K562 (cell line): ENCODE measurements around the gene ITPRIP. TPM values are rescaled to one million over a fixed set of nuclear protein-coding genes. Genes with fewer than 3 reads are reported as not detected.

Experiments
- ATAC-seq: fragments of 200-7000 bp; cut with Tn5 transposase; 3 replicates; pipeline ENCODE4 v1.9.1; 2020; ENCODE audit warnings: moderate library complexity
- BruUV-seq: library from RNA; stranded (reverse); fragments of 400-500 nt; replicated peaks from 2 replicates; lab custom pipeline; 2021; lab: Mats Ljungman, UMichigan
- CTCF ChIA-PET: fragments of 300-600 bp; formaldehyde crosslinking; extraction: SDS; loops from one replicate; lab custom pipeline; 2021; ENCODE audit warnings: low intra/inter-chr PET ratio; lab: Yijun Ruan, JAX
- POLR2A ChIA-PET: fragments of 300-600, 350-650 bp; sonication (Branson Sonifier 250); formaldehyde crosslinking; extraction: SDS; loops from one replicate; lab custom pipeline; 2021; ENCODE audit warnings: antibody characterized with exemption, inconsistent platforms; lab: Yijun Ruan, JAX
- DNase-seq, 4 experiments: peaks; one replicate each; pipeline versions ENCODE4 v3.0.0 to v3.0.0-alpha.2; 2011 to 2018; ENCODE audit warnings: low spot score in 3 of 4, mixed read lengths in 3 of 4; ENCODE audit errors: extremely low read depth in 1 of 4
- FAIRE-seq: peaks from 2 replicates; lab custom pipeline; 2011; peaks lifted over from hg19 to GRCh38; lab: Jason Lieb, UNC
- H2AFZ ChIP-seq: 2 replicates; pipeline ENCODE4 v1.6.0; 2011; ENCODE audit warnings: low read depth, low read length, control low read depth, inconsistent platforms
- H3K27ac ChIP-seq: fragments of 200-600 bp; 3 replicates; pipeline ENCODE4 v1.8.0; 2011; ENCODE audit warnings: low read depth, mild to moderate bottlenecking, control low read depth, inconsistent platforms, low read length, moderate library complexity, mixed read lengths; ENCODE audit errors: extremely low read depth
- H3K27me3 ChIP-seq, 2 experiments: fragments of 300-600 bp in 1 of 2; 2 replicates in 1 of 2; 3 replicates in 1 of 2; pipeline versions ENCODE4 v1.6.0 to v1.8.0; 2011; ENCODE audit warnings: inconsistent platforms in 2 of 2, low read length in 2 of 2, mild to moderate bottlenecking in 1 of 2, mixed read lengths in 1 of 2, moderate library complexity in 1 of 2; ENCODE audit not compliant: control insufficient read depth in 2 of 2, insufficient read depth in 2 of 2
- H3K36me3 ChIP-seq: fragments of 300-600 bp; 3 replicates; pipeline ENCODE4 v1.8.0; 2011; ENCODE audit warnings: mild to moderate bottlenecking, low read length, inconsistent platforms; ENCODE audit not compliant: control insufficient read depth, insufficient read depth
- H3K4me1 ChIP-seq, 2 experiments: fragments of 200-600 bp in 1 of 2; replicated peaks in 1 of 2; 2 replicates in 1 of 2; 3 replicates in 1 of 2; pipeline versions ENCODE4 v1.5.1 to v1.8.0; 2011; ENCODE audit warnings: inconsistent platforms in 2 of 2, low read length in 2 of 2, mild to moderate bottlenecking in 1 of 2, mixed read lengths in 1 of 2, moderate library complexity in 1 of 2; ENCODE audit not compliant: control insufficient read depth in 2 of 2, insufficient read depth in 2 of 2
- H3K4me2 ChIP-seq: 2 replicates; pipeline ENCODE4 v1.6.1; 2011; ENCODE audit warnings: low read length, control low read depth, inconsistent platforms, mixed read lengths; ENCODE audit not compliant: insufficient read depth
- H3K4me3 ChIP-seq: fragments of 200-600 bp; sonication (generic), shearing (Covaris generic); 2 replicates; pipeline ENCODE4 v1.5.1; 2016; ENCODE audit warnings: control low read depth, inconsistent platforms
- H3K79me2 ChIP-seq: fragments of 200-600 bp; 3 replicates; pipeline ENCODE4 v1.8.0; 2011; ENCODE audit warnings: low read length, inconsistent platforms; ENCODE audit not compliant: control insufficient read depth, insufficient read depth
- H3K9ac ChIP-seq, 2 experiments: 2 replicates each; pipeline versions ENCODE4 v1.6.0 to v1.6.1; 2011; ENCODE audit warnings: low read depth in 2 of 2, low read length in 2 of 2, control low read depth in 1 of 2, inconsistent platforms in 1 of 2, mild to moderate bottlenecking in 1 of 2, mixed read lengths in 1 of 2; ENCODE audit not compliant: insufficient read depth in 1 of 2
- H3K9me1 ChIP-seq: one replicate; pipeline ENCODE4 v1.6.0; 2011; ENCODE audit warnings: inconsistent platforms, mild to moderate bottlenecking, low read length, moderate library complexity; ENCODE audit not compliant: control insufficient read depth, insufficient read depth
- H3K9me3 ChIP-seq: replicated peaks from 2 replicates; pipeline ENCODE4 v1.5.1; 2011; ENCODE audit warnings: low read depth, low read length, inconsistent platforms; ENCODE audit not compliant: control insufficient read depth, insufficient read depth
- H4K20me1 ChIP-seq: replicated peaks from 2 replicates; pipeline ENCODE4 v1.6.1; 2011; ENCODE audit warnings: low read length, inconsistent platforms, mixed read lengths; ENCODE audit not compliant: control insufficient read depth, insufficient read depth
- ARID1B ChIP-seq: fragments of 450-650 bp; IDR thresholded peaks from 2 replicates; pipeline ENCODE4 v1.6.1; 2016; ENCODE audit warnings: antibody characterized with exemption, mild to moderate bottlenecking, inconsistent platforms
- BMI1 ChIP-seq: fragments of 150-350 bp; IDR thresholded peaks from 2 replicates; pipeline ENCODE4 v1.6.1; 2014; ENCODE audit warnings: low read length
- E2F3 ChIP-seq: fragments of 250-450 bp; sonication (Bioruptor Pico); IDR thresholded peaks from 2 replicates; pipeline ENCODE4 v1.4.0; 2020; ENCODE audit warnings: mild to moderate bottlenecking
- E4F1 ChIP-seq: fragments of 250-450 bp; sonication (Bioruptor Pico); IDR thresholded peaks from 2 replicates; pipeline ENCODE4 v1.5.0; 2021; ENCODE audit warnings: mild to moderate bottlenecking, borderline replicate concordance
- HIVEP1 ChIP-seq: fragments of 250-450 bp; sonication (Bioruptor Pico); IDR thresholded peaks from 2 replicates; pipeline ENCODE4 v1.4.0; 2020; ENCODE audit warnings: mild to moderate bottlenecking
- KAT7 ChIP-seq: sonication (generic); formaldehyde crosslinking; IDR thresholded peaks from 2 replicates; pipeline ENCODE4 v1.8.0; 2022; ENCODE audit warnings: missing genetic modification reagents, mild to moderate bottlenecking, borderline replicate concordance
- KLF1 ChIP-seq: fragments of 450-650 bp; IDR thresholded peaks from 2 replicates; pipeline ENCODE4 v1.6.1; 2016; ENCODE audit warnings: missing genetic modification characterization, missing compliant biosample characterization
- LCOR ChIP-seq: sonication (generic); formaldehyde crosslinking; IDR thresholded peaks from 2 replicates; pipeline ENCODE4 v1.8.0; 2022; ENCODE audit warnings: mild to moderate bottlenecking, missing genetic modification reagents
- RBM22 ChIP-seq: fragments of 200-400 bp; formaldehyde crosslinking; IDR thresholded peaks from 2 replicates; pipeline ENCODE4 v1.6.1; 2018; ENCODE audit warnings: low read length, low read depth; ENCODE audit not compliant: poor library complexity, severe bottlenecking
- TAF9B ChIP-seq: fragments of 450-650 bp; IDR thresholded peaks from 2 replicates; pipeline ENCODE4 v1.6.1; 2018; ENCODE audit warnings: mild to moderate bottlenecking; ENCODE audit not compliant: partially characterized antibody
- XRCC4 ChIP-seq: IDR thresholded peaks from one replicate; pipeline ENCODE4 v1.6.1; 2011; ENCODE audit not compliant: insufficient read depth, insufficient read length; ENCODE audit errors: extremely low read depth
- ZBTB8A ChIP-seq: fragments of 450-650 bp; IDR thresholded peaks from 2 replicates; pipeline ENCODE4 v1.6.1; 2018; ENCODE audit warnings: mild to moderate bottlenecking, moderate library complexity; ENCODE audit not compliant: partially characterized antibody
- ZNF224 ChIP-seq: sonication (generic); formaldehyde crosslinking; IDR thresholded peaks from 2 replicates; pipeline ENCODE4 v1.8.0; 2022; ENCODE audit warnings: mild to moderate bottlenecking, missing genetic modification reagents
- ZNF583 ChIP-seq: fragments of 250-450 bp; sonication (Bioruptor Pico); IDR thresholded peaks from 2 replicates; pipeline ENCODE4 v1.4.0; 2020
- ZNF696 ChIP-seq: fragments of 250-450 bp; sonication (Bioruptor Pico); conservative IDR thresholded peaks from 2 replicates; pipeline ENCODE4 v1.4.0; 2020; ENCODE audit warnings: mild to moderate bottlenecking, moderate library complexity
- ZNF76 ChIP-seq: fragments of 250-450 bp; sonication (Bioruptor Pico); IDR thresholded peaks from 2 replicates; pipeline ENCODE4 v1.4.0; 2020; ENCODE audit warnings: mild to moderate bottlenecking, moderate library complexity, borderline replicate concordance
- WGBS: fragments of 100-300 bp; shearing (Covaris generic); methylation state at CpG from one replicate; pipeline ENCODE4 v1.1.6; 2016; ENCODE audit warnings: low coverage, mixed read lengths; ENCODE audit not compliant: insufficient coverage; ENCODE audit errors: missing lambda C conversion rate; 5-methylcytosine and 5-hydroxymethylcytosine counted together
- in situ Hi-C: fragments of 300-500 bp; cut with MboI; formaldehyde crosslinking; loops from 4 replicates; pipeline ENCODE4 v1.15.0; 2018; ENCODE audit warnings: inconsistent platforms, mixed read lengths
- intact Hi-C: fragments of 100-400 bp; cut with micrococcal nuclease; formaldehyde crosslinking; loops from 2 replicates; pipeline ENCODE4 v1.14.2; 2022
- polyA plus RNA-seq, 8 experiments: library from polyadenylated mRNA; depleted of rRNA in 4 of 8; stranded (reverse) in 5 of 8; unstranded in 3 of 8; fragments of >200 nt; fragmentation: Nextera tagmentation in 2 of 8; fragmentation: Illumina TruSeq in 1 of 8; extraction: Ambion mirVana in 2 of 8; extraction: Trizol in 1 of 8; gene quantifications; 2 replicates each; pipeline versions ENCODE4 v1.2.1 to v1.2.3, GENCODE V29; 2011 to 2014; ENCODE audit warnings: inconsistent platforms in 1 of 8, missing spikeins in 1 of 8
- total RNA-seq, 7 experiments: library from RNA; depleted of rRNA in 6 of 7; stranded (reverse); fragments of >200 nt in 6 of 7; fragmentation: Illumina TruSeq in 2 of 7; extraction: Trizol in 2 of 7; gene quantifications; 2 replicates each; pipeline versions ENCODE4 v1.2.1 to v1.2.3, GENCODE V29; 2011 to 2021; ENCODE audit warnings: low replicate concordance in 1 of 7
- TF ChIP-seq, protein P1 (sequence below): fragments of 250-450 bp; sonication (Bioruptor Pico); IDR thresholded peaks from 2 replicates; pipeline ENCODE4 v1.6.1; 2021; ENCODE audit warnings: mild to moderate bottlenecking

The ITPRIP gene
- total and polyA plus RNA-seq, 9 of the 15 experiments (the other 6 are each of a cell fraction or from before 2014, with no cell fraction given): 4.4 to 28.5 (median 10.9) TPM

DNA sequence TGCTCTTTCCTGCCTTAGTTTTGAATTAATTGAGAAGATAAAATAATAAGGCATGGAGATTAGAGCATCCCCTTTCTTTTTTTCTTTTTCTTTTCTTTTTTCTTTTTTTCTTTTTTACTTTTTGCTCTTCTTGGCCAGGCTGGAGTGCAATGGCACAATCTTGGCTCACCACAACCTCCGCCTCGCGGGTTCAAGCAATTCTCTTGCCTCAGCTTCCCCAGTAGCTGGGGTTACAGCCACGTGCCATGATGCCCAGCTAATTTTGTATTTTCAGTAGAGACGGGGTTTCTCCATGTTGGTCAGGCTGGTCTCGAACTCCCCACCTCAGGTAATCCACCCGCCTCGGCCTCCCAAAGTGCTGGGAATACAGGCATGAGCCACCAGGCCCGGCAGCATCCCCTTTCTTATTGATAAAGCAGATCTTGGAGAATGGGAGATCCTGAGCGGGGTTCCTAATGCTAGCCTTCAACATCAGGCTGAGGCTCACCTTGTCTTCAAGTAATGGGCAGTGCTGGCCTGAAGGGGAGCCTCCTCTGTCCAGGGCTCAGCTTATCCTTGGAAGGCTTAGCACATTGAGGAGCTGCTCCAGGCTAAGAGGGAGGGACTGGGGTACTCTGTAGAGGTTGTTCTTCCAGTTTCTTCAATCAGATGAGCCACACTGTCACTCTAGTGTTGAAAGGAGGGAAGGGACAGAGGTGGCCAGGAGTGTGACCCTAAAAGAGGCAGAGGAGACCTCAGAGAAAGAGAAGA is 41.4 kb downstream of the ITPRIP start:
- ChIA-PET CTCF (no interaction called here), POLR2A (interaction anchor here (0.7 to 1.0 kb wide), 2 partner anchors 13 to 157 kb away, joined by 3 to 4 read pairs; no protein-coding TSS in a partner anchor)
- in situ Hi-C loops: loop anchor here (10.0 kb wide), 1 partner anchor 48 kb away; no protein-coding TSS in a partner anchor
- no peak overlapping the region for H2AFZ ChIP-seq
- no peaks in the 10 kb centered on the region for H3K36me3 ChIP-seq
- H3K4me1 ChIP-seq: no peaks in the 10 kb centered on the region; a peak in 1 of 5 replicates
- no peaks in the 10 kb centered on the region for H3K79me2 ChIP-seq
- no peaks in the 10 kb centered on the region for H3K9me3 ChIP-seq
- DNase-seq (no peak), ATAC-seq (no peak), FAIRE-seq (no peak)
- intact Hi-C loops: no loop called here
- no peak overlapping the region for H3K4me3 ChIP-seq
- H3K9me1 ChIP-seq: no peaks in the 10 kb centered on the region
- H4K20me1 ChIP-seq: no peaks in the 10 kb centered on the region
- BruUV-seq: no TSS peak
- H3K4me2 ChIP-seq: no peak overlapping the region
- WGBS: 34% methylated on average over 4 of the region's 10 CpGs
- no peak overlapping the region for H3K27ac ChIP-seq
- peaks cover 0 to 2% of the 10 kb centered on the region in 2 experiments; a peak in 1 of 5 replicates for H3K27me3 ChIP-seq
- H3K9ac ChIP-seq: no peak overlapping the region
- TF ChIP-seq XRCC4 (no peak), ZNF76 (no peak), ZNF696 (CRISPR knock-in tag) (no peak), ZBTB8A (no peak), KLF1 (no peak), RBM22 (no peak), TAF9B (no peak), KAT7 (CRISPR knock-in tag) (no peak), ARID1B (no peak), E2F3 (CRISPR knock-in tag) (no peak), ZNF224 (CRISPR knock-in tag) (no peak), BMI1 (no peak), HIVEP1 (CRISPR knock-in tag) (no peak), LCOR (CRISPR knock-in tag) (no peak), E4F1 (CRISPR knock-in tag) (no peak), ZNF583 (CRISPR knock-in tag) (no peak)
- TF ChIP-seq, protein P1, sequence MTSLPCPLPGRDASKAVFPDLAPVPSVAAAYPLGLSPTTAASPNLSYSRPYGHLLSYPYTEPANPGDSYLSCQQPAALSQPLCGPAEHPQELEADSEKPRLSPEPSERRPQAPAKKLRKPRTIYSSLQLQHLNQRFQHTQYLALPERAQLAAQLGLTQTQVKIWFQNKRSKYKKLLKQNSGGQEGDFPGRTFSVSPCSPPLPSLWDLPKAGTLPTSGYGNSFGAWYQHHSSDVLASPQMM: no peak
